ENCODE measurements around the gene OPCML. TPM values are rescaled to one million over a fixed set of nuclear protein-coding genes. Genes with fewer than 3 reads are reported as not detected.

OPCML gene
- total and polyA plus RNA-seq, 4 donors: under 0.01 to 0.01 TPM; not detected in 2

- peaks cover 0 to 4% (median 0%) of the 10 kb centered on the region in 4 donors for H3K27me3 ChIP-seq (ENCODE audit: control insufficient read depth in 4 of 4, insufficient read depth in 4 of 4, low read length in 3 of 4)
- no peak overlapping the region for H3K27ac ChIP-seq (ENCODE audit: low read depth in 1 of 2, low read length in 2 of 2)
- TF ChIP-seq YY1 (IDR thresholded peaks at IDR 0.05) (no peak), EGR1 (IDR thresholded peaks at IDR 0.05; ENCODE audit: low read depth in 2 of 2) (no peak), SP1 (IDR thresholded peaks at IDR 0.05) (no peak), ZBTB33 (IDR thresholded peaks at IDR 0.05) (no peak), RXRA (IDR thresholded peaks at IDR 0.05) (no peak), NR2F2 (IDR thresholded peaks at IDR 0.05) (no peak), RAD21 (IDR thresholded peaks at IDR 0.05) (no peak), GABPA (IDR thresholded peaks at IDR 0.05 in 1 of 2, conservative IDR thresholded peaks at IDR 0.05 in 1 of 2) (no peak), FOXA1 (IDR thresholded peaks at IDR 0.05) (no peak), CTCF (IDR thresholded peaks at IDR 0.05; ENCODE audit: low read depth, low read length, missing input control) (no peak), HNF4A (conservative IDR thresholded peaks at IDR 0.05) (no peak), JUND (IDR thresholded peaks at IDR 0.05) (no peak)
- TF ChIP-seq, protein P1, sequence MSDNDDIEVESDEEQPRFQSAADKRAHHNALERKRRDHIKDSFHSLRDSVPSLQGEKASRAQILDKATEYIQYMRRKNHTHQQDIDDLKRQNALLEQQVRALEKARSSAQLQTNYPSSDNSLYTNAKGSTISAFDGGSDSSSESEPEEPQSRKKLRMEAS (IDR thresholded peaks at IDR 0.05): no peak
- TF ChIP-seq, protein P2, sequence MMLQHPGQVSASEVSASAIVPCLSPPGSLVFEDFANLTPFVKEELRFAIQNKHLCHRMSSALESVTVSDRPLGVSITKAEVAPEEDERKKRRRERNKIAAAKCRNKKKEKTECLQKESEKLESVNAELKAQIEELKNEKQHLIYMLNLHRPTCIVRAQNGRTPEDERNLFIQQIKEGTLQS (IDR thresholded peaks at IDR 0.05): no peak
- TF ChIP-seq, protein P3, sequence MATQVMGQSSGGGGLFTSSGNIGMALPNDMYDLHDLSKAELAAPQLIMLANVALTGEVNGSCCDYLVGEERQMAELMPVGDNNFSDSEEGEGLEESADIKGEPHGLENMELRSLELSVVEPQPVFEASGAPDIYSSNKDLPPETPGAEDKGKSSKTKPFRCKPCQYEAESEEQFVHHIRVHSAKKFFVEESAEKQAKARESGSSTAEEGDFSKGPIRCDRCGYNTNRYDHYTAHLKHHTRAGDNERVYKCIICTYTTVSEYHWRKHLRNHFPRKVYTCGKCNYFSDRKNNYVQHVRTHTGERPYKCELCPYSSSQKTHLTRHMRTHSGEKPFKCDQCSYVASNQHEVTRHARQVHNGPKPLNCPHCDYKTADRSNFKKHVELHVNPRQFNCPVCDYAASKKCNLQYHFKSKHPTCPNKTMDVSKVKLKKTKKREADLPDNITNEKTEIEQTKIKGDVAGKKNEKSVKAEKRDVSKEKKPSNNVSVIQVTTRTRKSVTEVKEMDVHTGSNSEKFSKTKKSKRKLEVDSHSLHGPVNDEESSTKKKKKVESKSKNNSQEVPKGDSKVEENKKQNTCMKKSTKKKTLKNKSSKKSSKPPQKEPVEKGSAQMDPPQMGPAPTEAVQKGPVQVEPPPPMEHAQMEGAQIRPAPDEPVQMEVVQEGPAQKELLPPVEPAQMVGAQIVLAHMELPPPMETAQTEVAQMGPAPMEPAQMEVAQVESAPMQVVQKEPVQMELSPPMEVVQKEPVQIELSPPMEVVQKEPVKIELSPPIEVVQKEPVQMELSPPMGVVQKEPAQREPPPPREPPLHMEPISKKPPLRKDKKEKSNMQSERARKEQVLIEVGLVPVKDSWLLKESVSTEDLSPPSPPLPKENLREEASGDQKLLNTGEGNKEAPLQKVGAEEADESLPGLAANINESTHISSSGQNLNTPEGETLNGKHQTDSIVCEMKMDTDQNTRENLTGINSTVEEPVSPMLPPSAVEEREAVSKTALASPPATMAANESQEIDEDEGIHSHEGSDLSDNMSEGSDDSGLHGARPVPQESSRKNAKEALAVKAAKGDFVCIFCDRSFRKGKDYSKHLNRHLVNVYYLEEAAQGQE (IDR thresholded peaks at IDR 0.05): no peak
- WGBS: 71% methylated on average over 2 of the region's 2 CpGs
- no peaks in the 10 kb centered on the region for H3K9me3 ChIP-seq (ENCODE audit: control insufficient read depth in 4 of 4, low read length in 3 of 4)
- H3K4me3 ChIP-seq (ENCODE audit: low read depth in 1 of 3, low read length in 3 of 3): no peak overlapping the region
- no peaks in the 10 kb centered on the region for H3K4me1 ChIP-seq (ENCODE audit: control insufficient read depth in 4 of 4, insufficient read depth in 4 of 4, low read length in 3 of 4)
- H3K36me3 ChIP-seq (ENCODE audit: control insufficient read depth in 4 of 4, insufficient read depth in 3 of 4, low read depth in 1 of 4, low read length in 3 of 4): no peaks in the 10 kb centered on the region
- no peak overlapping the region for H3K9ac ChIP-seq (ENCODE audit: low read depth in 1 of 2, low read length in 2 of 2)
- DNase-seq (ENCODE audit: low spot score): no peak
Measured at GRCh38 chr11:132831272-132831671, 701.0 kb downstream of the OPCML start.

- no peak overlapping the region for H3K27ac ChIP-seq (ENCODE audit: low read depth in 1 of 2, low read length in 2 of 2)
- no peak for TF ChIP-seq SP1 (IDR thresholded peaks at IDR 0.05)
- TF ChIP-seq JUND (IDR thresholded peaks at IDR 0.05): no peak
- 64% methylated on average over 1 of the region's 1 CpG for WGBS
- H3K9me3 ChIP-seq (ENCODE audit: control insufficient read depth in 4 of 4, low read length in 3 of 4): no peaks in the 10 kb centered on the region
- no peaks in the 10 kb centered on the region for H3K36me3 ChIP-seq (ENCODE audit: control insufficient read depth in 4 of 4, insufficient read depth in 3 of 4, low read depth in 1 of 4, low read length in 3 of 4)
- no peak for DNase-seq (ENCODE audit: low spot score)
- H3K9ac ChIP-seq (ENCODE audit: low read depth in 1 of 2, low read length in 2 of 2): no peak overlapping the region
- no peak overlapping the region for H3K4me3 ChIP-seq (ENCODE audit: low read depth in 1 of 3, low read length in 3 of 3)
- H3K4me1 ChIP-seq (ENCODE audit: control insufficient read depth in 4 of 4, insufficient read depth in 4 of 4, low read length in 3 of 4): no peaks in the 10 kb centered on the region
- H3K27me3 ChIP-seq (ENCODE audit: control insufficient read depth in 4 of 4, insufficient read depth in 4 of 4, low read length in 3 of 4): peaks cover 0 to 5% (median 0%) of the 10 kb centered on the region in 4 donors
Measured at GRCh38 chr11:132824642-132825041, 707.7 kb downstream of the OPCML start.
